ENCODE results near the gene CMSS1. TPM values are rescaled to one million over a fixed set of nuclear protein-coding genes. Genes with fewer than 3 reads are reported as not detected.

The CMSS1 gene
- total RNA-seq, 1 donor from 2014 or later = 56.3 TPM

- peaks cover 2% of the 10 kb centered on the region for H3K36me3 Mint-ChIP-seq
- no peaks in the 10 kb centered on the region for H4K20me1 ChIP-seq (ENCODE audit: low read depth)
- peaks cover 3% of the 10 kb centered on the region for H3K27me3 Mint-ChIP-seq (ENCODE audit: insufficient read depth, low read depth)
- no peak overlapping the region for H3K27ac ChIP-seq
- H3K4me3 Mint-ChIP-seq = no peak overlapping the region
- H3K9me3 Mint-ChIP-seq = peaks cover 4% of the 10 kb centered on the region
- no peak overlapping the region for H3K4me2 ChIP-seq
- no peak for DNase-seq (ENCODE audit: low spot score)
- H3K4me3 ChIP-seq = no peak overlapping the region
- TF ChIP-seq EZH2 (IDR thresholded peaks at IDR 0.05) = no peak
- no peak for TF ChIP-seq CTCF (IDR thresholded peaks at IDR 0.05)
- TF ChIP-seq EZH2phosphoT487 (IDR thresholded peaks at IDR 0.05) = no peak
- no peak overlapping the region for H3K9ac ChIP-seq
- H3F3A ChIP-seq (ENCODE audit: low read depth) = no peaks in the 10 kb centered on the region
- H3K79me2 ChIP-seq (ENCODE audit: low read depth) = no peaks in the 10 kb centered on the region
- H3K36me3 ChIP-seq = no peaks in the 10 kb centered on the region
- H3K27ac Mint-ChIP-seq = no peak overlapping the region
- H3K4me1 ChIP-seq = no peaks in the 10 kb centered on the region
- no peaks in the 10 kb centered on the region for H3K4me1 Mint-ChIP-seq
- no peaks in the 10 kb centered on the region for H3K27me3 ChIP-seq
- no peaks in the 10 kb centered on the region for H3K9me3 ChIP-seq (ENCODE audit: low read depth)
- H2AFZ ChIP-seq (replicated peaks) = no peak overlapping the region
Measured at GRCh38 chr3:100185847-100186246, 368.2 kb downstream of the CMSS1 start.

GRCh38 chr3:100189444-100189964 lies 371.8 kb downstream of the CMSS1 start:
- no peaks in the 10 kb centered on the region for H3K36me3 ChIP-seq
- Mint-ChIP-seq H3K27me3 (ENCODE audit: insufficient read depth, low read depth) (peaks cover 4% of the 10 kb centered on the region), H3K36me3 (no peaks in the 10 kb centered on the region), H3K27ac (no peak overlapping the region), H3K9me3 (no peaks in the 10 kb centered on the region), H3K4me3 (no peak overlapping the region), H3K4me1 (no peaks in the 10 kb centered on the region)
- no peaks in the 10 kb centered on the region for H3F3A ChIP-seq (ENCODE audit: low read depth)
- H3K4me3 ChIP-seq = no peak overlapping the region
- H3K4me1 ChIP-seq = no peaks in the 10 kb centered on the region
- H3K9ac ChIP-seq = no peak overlapping the region
- no peak overlapping the region for H3K27ac ChIP-seq
- H3K9me3 ChIP-seq (ENCODE audit: low read depth) = no peaks in the 10 kb centered on the region
- no peak overlapping the region for H3K4me2 ChIP-seq
- TF ChIP-seq CTCF (IDR thresholded peaks at IDR 0.05) = no peak
- no peak for TF ChIP-seq EZH2 (IDR thresholded peaks at IDR 0.05)
- no peaks in the 10 kb centered on the region for H4K20me1 ChIP-seq (ENCODE audit: low read depth)
- no peaks in the 10 kb centered on the region for H3K79me2 ChIP-seq (ENCODE audit: low read depth)
- no peak for DNase-seq (ENCODE audit: low spot score)
- H3K27me3 ChIP-seq = no peaks in the 10 kb centered on the region
- no peak overlapping the region for H2AFZ ChIP-seq (replicated peaks)

- Mint-ChIP-seq H3K4me1 (no peaks in the 10 kb centered on the region), H3K27ac (no peak overlapping the region), H3K27me3 (ENCODE audit: insufficient read depth, low read depth) (peaks cover 2% of the 10 kb centered on the region), H3K4me3 (no peak overlapping the region), H3K9me3 (peaks cover 4% of the 10 kb centered on the region), H3K36me3 (no peaks in the 10 kb centered on the region)
- TF ChIP-seq CTCF (IDR thresholded peaks at IDR 0.05) (no peak), EZH2phosphoT487 (IDR thresholded peaks at IDR 0.05) (no peak), EZH2 (IDR thresholded peaks at IDR 0.05) (no peak)
- Histone ChIP-seq H3K79me2 (ENCODE audit: low read depth) (no peaks in the 10 kb centered on the region), H3K36me3 (no peaks in the 10 kb centered on the region), H3K27me3 (no peaks in the 10 kb centered on the region), H3K4me2 (no peak overlapping the region), H3K4me1 (no peaks in the 10 kb centered on the region), H3K27ac (no peak overlapping the region), H3F3A (ENCODE audit: low read depth) (no peaks in the 10 kb centered on the region), H3K4me3 (no peak overlapping the region), H4K20me1 (ENCODE audit: low read depth) (no peaks in the 10 kb centered on the region), H3K9ac (no peak overlapping the region), H2AFZ (replicated peaks) (no peak overlapping the region), H3K9me3 (ENCODE audit: low read depth) (no peaks in the 10 kb centered on the region)
- no peak for DNase-seq (ENCODE audit: low spot score)
Measured at GRCh38 chr3:100195375-100195774, 377.7 kb downstream of the CMSS1 start.

Data from neural progenitor cell (in vitro differentiated cells).